GM18498 (cell line): ENCODE measurements around the gene S100A3.
A peak's percentile ranks its signal among the peaks of the same experiment; 100 is the strongest.

Source experiments
- ATAC-seq: cut with Tn5 transposase; IDR thresholded peaks from one replicate; pipeline ENCODE4 v1.9.1; 2021; ENCODE audit warnings: mild to moderate bottlenecking, moderate library complexity; ENCODE audit not compliant: unreplicated experiment

The S100A3 gene

GRCh38 chr1:153513023-153513422 lies 36.0 kb downstream of the S100A3 start:
- ATAC-seq = no peak

GRCh38 chr1:153510984-153511410 lies 38.1 kb downstream of the S100A3 start:
- ATAC-seq = peak; percentile 55

GRCh38 chr1:153509729-153510354 lies 39.2 kb downstream of the S100A3 start:
- ATAC-seq = no peak

GRCh38 chr1:153509036-153509435 lies 40.0 kb downstream of the S100A3 start:
- ATAC-seq = no peak

- ATAC-seq = no peak
Observed at GRCh38 chr1:153507926-153508583, 41.0 kb downstream of the S100A3 start.

GRCh38 chr1:153506831-153507413 lies 42.1 kb downstream of the S100A3 start:
- ATAC-seq = no peak

- no peak for ATAC-seq
Observed at GRCh38 chr1:153506386-153506785, 42.7 kb downstream of the S100A3 start.

- ATAC-seq = no peak
Observed at GRCh38 chr1:153505576-153505975, 43.5 kb downstream of the S100A3 start.

- ATAC-seq = no peak
Observed at GRCh38 chr1:153503766-153504165, 45.3 kb downstream of the S100A3 start.

- ATAC-seq = no peak
Observed at GRCh38 chr1:153498746-153499145, 50.3 kb downstream of the S100A3 start.
